Memory B cell (primary cell): ENCODE measurements around the gene CORIN.
"Not testable (repeated sequence)": the region's sequence is repeated elsewhere in the genome, so short reads cannot be mapped to it uniquely, and the experiment has no call there.

Experiments used
- ATAC-seq: fragments of 150-1000 bp; cut with Tn5 transposase; 2 replicates; pipeline ENCODE4 v1.10.0; 2021; ENCODE audit warnings: low read depth, mild to moderate bottlenecking, moderate library complexity
- DNase-seq, 2 donors: peaks; one replicate each; pipeline ENCODE4 v3.0.0; 2022; ENCODE audit warnings: low spot score in 2 of 2
- H3K27ac Mint-ChIP-seq: one replicate; pipeline ENCODE4 v1.8.0; 2022; ENCODE audit warnings: mild to moderate bottlenecking, moderate library complexity, mixed read lengths
- H3K27me3 Mint-ChIP-seq: one replicate; pipeline ENCODE4 v1.8.0; 2022; ENCODE audit warnings: mixed read lengths
- H3K36me3 Mint-ChIP-seq: one replicate; pipeline ENCODE4 v1.8.0; 2022; ENCODE audit warnings: mild to moderate bottlenecking, mixed read lengths
- H3K4me1 Mint-ChIP-seq: one replicate; pipeline ENCODE4 v1.8.0; 2022; ENCODE audit warnings: mixed read lengths
- H3K4me3 Mint-ChIP-seq: one replicate; pipeline ENCODE4 v1.8.0; 2022; ENCODE audit warnings: mild to moderate bottlenecking, moderate library complexity, mixed read lengths
- H3K9me3 Mint-ChIP-seq: one replicate; pipeline ENCODE4 v1.8.0; 2022; ENCODE audit warnings: mixed read lengths

The CORIN gene

DNA sequence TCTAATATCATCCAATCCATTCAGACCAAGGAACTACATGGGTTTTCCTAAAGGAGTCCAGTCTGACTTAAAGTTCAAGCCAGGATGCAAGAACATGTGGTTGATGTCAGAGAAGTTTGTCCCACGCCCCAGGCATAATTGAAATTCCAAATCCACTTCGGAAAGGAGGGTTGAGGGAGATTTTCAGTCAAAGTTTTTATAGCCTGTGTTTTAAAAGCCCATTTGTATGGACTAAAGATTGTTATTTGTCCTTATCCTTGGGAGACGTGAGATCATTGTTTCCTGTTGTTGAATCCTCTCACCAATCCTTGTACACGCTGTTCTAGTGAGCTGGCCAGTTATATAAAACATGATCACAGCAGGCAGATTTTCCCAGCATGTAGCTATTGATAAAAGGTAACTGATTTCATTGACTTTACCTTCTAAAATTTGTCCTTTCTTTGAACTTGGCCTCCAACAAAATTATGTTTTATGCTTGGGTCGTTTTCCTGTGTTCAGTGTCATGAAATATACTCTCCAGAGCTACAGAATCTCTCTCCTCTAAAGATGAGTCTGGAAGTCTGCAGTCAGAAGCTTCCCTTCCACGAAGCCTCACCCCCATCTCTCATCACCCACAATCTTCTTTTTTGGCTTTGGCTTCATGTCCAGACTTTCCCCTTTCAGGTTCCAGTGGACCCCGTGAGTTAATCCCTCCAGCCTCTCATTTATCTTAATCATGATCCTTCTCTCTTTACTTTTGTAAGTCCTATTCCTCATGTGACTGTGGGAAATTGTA lies 259.9 kb downstream of the CORIN start:
- Mint-ChIP-seq H3K36me3 (peaks cover 50% of the 10 kb centered on the region), H3K27me3 (no peaks in the 10 kb centered on the region), H3K27ac (peak overlapping the region; percentile 7), H3K4me3 (no peak overlapping the region), H3K9me3 (no peaks in the 10 kb centered on the region), H3K4me1 (no peaks in the 10 kb centered on the region)
- ATAC-seq = no peak
- DNase-seq = no peak

DNA sequence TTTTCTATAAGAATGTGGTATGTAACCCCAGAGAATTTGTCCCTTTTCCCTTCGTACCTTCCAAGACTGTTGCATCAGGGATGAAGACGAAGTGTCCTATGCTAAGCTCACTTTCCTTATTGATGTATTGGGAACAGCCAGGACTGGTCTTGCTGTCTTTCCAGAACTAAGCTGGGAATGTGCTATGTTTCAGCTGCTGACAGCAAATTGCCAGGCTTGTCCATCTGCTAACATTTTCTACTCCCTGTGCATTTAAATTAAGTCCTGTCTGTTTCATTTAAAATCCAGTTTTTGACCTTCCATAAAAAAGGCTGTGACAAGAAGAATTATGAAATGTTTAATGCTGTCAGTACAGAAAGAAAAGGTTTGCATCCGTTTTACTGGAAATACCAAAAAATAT lies 264.9 kb downstream of the CORIN start:
- Mint-ChIP-seq H3K27me3 (no peaks in the 10 kb centered on the region), H3K4me1 (no peaks in the 10 kb centered on the region), H3K27ac (no peak overlapping the region), H3K9me3 (no peaks in the 10 kb centered on the region), H3K36me3 (peaks cover 41% of the 10 kb centered on the region), H3K4me3 (no peak overlapping the region)
- no peak for DNase-seq
- ATAC-seq = no peak

DNA sequence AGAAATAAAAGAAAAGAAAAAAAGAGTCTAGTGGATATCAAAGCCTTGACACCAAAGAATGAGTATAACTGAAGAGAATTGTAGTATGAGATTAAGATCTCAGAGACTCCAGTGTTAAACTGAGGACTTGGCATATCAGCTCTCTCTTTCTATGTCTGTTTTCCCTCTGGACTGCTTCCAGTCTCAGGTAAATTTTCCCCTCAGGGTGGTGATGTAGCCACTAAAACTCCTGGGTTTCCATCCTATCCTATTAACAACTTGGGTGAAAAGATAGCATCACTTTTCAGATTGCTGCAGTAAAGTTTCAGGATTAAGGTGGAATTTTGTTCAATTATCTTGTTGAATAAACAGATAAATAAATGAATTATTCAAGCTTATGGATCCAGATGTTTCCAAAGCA lies 267.1 kb downstream of the CORIN start:
- H3K27me3 Mint-ChIP-seq = no peaks in the 10 kb centered on the region
- H3K9me3 Mint-ChIP-seq = no peaks in the 10 kb centered on the region
- ATAC-seq = no peak
- no peak overlapping the region for H3K4me3 Mint-ChIP-seq
- H3K4me1 Mint-ChIP-seq = no peaks in the 10 kb centered on the region
- no peak for DNase-seq
- H3K36me3 Mint-ChIP-seq = peaks cover 30% of the 10 kb centered on the region
- no peak overlapping the region for H3K27ac Mint-ChIP-seq

DNA sequence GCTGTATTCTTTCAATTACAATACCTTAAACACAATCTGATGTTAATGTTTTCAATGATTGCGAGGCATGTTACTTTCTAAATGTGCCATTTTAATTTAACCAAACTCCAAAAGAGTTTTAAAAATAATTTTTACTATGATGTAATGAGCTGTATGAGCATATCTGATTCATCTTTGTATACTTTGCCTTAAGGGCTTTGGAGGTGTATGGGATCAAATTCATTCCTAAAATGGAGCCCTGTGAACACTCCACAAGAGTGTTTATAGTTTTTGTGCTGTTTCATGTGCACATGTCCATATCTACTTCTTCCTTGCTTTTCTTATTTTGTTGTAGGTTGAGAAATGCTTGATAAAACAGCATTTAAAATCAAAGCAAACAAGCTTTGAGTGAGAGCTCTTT lies 270.4 kb downstream of the CORIN start:
- peaks cover 23% of the 10 kb centered on the region for H3K36me3 Mint-ChIP-seq
- peaks cover 5% of the 10 kb centered on the region for H3K4me1 Mint-ChIP-seq
- no peak for DNase-seq
- no peaks in the 10 kb centered on the region for H3K9me3 Mint-ChIP-seq
- ATAC-seq = no peak
- no peak overlapping the region for H3K27ac Mint-ChIP-seq
- no peaks in the 10 kb centered on the region for H3K27me3 Mint-ChIP-seq
- no peak overlapping the region for H3K4me3 Mint-ChIP-seq

DNA sequence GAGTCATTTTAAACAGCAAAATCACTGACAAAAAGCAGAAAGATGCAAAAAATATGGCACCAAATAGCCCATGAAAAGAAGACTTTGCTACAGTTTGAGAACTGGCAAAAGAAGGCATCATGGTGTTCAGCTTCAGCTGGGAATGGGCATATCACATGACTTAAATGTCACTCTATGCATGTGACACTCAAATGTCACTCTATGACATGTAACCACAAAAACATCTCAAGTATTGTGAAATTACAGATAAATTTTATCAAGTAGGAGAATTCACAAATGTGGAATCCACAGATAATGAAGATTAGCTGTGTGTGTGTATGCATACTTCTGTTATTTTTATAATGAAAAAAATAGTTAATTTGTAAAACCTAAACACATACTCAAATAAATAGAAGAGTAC lies 270.9 kb downstream of the CORIN start:
- ATAC-seq = no peak
- H3K36me3 Mint-ChIP-seq = peaks cover 21% of the 10 kb centered on the region
- no peaks in the 10 kb centered on the region for H3K27me3 Mint-ChIP-seq

DNA sequence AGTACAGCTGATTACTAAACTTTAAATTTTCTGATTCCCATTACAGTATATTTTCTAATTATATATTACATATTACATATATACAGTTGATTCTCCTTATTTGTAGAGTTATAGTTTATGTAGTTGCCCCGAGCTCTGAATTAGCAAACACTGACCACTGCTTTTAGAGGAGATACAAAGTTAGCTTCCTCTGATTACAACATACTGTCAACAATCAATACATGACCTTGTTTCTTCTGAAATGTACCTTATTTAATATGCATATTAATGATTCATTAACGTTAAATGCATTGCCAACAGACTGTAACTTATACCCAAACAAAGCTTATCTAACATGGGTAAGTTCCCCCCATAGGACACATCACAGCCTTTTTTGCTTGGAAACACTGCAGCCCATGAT lies 271.3 kb downstream of the CORIN start:
- H3K9me3 Mint-ChIP-seq = no peaks in the 10 kb centered on the region
- H3K4me3 Mint-ChIP-seq = no peak overlapping the region
- ATAC-seq (no peak), DNase-seq (no peak)
- no peak overlapping the region for H3K27ac Mint-ChIP-seq
- H3K27me3 Mint-ChIP-seq = no peaks in the 10 kb centered on the region
- peaks cover 5% of the 10 kb centered on the region for H3K4me1 Mint-ChIP-seq
- H3K36me3 Mint-ChIP-seq = peaks cover 19% of the 10 kb centered on the region

More for the DNA sequence above, 270.9 kb downstream of the CORIN start:
- Mint-ChIP-seq H3K27ac (no peak overlapping the region), H3K4me1 (peaks cover 5% of the 10 kb centered on the region), H3K9me3 (no peaks in the 10 kb centered on the region), H3K4me3 (no peak overlapping the region)
- no peak for DNase-seq

DNA sequence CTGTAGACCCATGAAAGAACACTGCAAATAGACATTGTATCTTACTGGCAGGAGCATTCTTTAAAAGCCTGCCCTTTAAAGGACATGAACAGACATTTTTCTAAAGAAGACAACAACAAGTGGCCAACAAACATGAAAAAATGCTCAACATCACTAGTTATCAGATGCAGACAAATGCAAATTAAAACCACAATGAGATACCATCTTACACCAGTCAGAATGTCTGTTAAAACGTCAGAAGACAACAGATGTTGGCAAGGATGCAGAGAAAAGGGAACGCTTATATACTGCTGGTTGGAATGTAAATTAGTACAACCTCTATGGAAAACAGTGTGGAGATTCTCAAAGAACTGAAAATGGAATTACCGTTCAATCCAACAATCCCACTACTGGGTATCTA lies 275.6 kb downstream of the CORIN start:
- Mint-ChIP-seq H3K27ac (no peak overlapping the region), H3K4me1 (peaks cover 7% of the 10 kb centered on the region), H3K9me3 (no peaks in the 10 kb centered on the region), H3K27me3 (no peaks in the 10 kb centered on the region), H3K4me3 (no peak overlapping the region), H3K36me3 (peaks cover 12% of the 10 kb centered on the region)
- DNase-seq (no peak), ATAC-seq (no peak)

DNA sequence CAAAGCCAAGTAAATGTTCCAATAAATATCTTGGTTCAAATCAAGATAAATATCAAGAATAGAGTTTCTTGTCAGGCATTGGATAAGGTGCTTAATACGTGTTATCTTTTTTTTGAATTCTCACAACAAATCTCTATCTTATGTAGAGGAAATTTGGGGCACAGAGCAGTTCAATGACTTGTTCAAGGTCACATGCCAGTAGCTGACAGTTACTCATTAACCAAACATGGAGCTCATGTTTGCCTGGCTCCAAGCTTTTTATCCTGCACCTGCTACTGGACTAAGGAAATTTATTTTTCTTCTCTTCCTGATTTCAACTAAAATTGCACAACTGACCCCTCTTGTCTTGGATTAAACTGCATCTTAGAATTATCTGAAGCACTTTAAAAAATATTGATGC lies 276.5 kb downstream of the CORIN start:
- Mint-ChIP-seq H3K27ac (peak overlapping the region; percentile 67), H3K27me3 (no peaks in the 10 kb centered on the region), H3K4me1 (peaks cover 7% of the 10 kb centered on the region), H3K4me3 (no peak overlapping the region), H3K36me3 (peaks cover 11% of the 10 kb centered on the region), H3K9me3 (no peaks in the 10 kb centered on the region)
- no peak for ATAC-seq
- DNase-seq = no peak

DNA sequence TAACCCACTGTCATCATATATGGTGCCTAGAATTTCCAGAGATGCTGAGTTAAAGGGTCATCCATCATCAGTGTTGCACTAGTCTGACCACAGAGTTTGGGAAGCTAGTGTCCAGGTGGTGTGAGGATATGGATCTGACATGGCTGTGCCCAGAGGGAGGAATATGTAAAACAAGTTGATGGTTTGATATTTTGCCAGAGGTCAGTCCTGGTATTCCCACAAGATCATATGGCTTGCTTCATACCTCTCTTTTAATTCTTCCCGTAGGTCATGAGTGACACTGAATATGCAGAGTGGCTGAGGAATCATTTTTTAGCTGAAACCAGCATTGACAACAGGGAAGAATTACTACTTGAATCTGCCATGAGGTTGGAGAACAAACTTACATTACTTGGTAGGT lies 277.2 kb downstream of the CORIN start:
- DNase-seq = no peak
- Mint-ChIP-seq H3K9me3 (no peaks in the 10 kb centered on the region), H3K4me1 (peaks cover 7% of the 10 kb centered on the region), H3K4me3 (no peak overlapping the region), H3K27ac (peak overlapping the region; percentile 67), H3K27me3 (no peaks in the 10 kb centered on the region), H3K36me3 (peaks cover 11% of the 10 kb centered on the region)
- no peak for ATAC-seq

DNA sequence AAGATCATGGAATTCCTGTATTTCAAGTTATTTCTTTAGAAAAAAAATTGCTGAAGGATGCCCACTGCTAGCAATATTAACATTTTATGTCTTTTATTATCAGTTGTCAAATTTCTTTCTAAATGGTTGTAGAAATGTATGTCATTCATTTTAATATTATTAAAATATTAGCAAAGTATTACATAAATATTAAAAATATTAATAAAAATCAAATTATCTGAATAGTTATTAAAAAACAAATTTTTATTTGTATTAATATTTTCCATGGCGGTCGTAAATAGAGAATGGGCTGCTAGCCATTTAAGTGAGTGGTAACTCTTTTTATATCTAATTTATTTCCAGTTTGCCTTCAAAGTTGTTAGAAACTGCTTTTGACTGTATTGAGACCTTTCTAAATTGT lies 280.6 kb downstream of the CORIN start:
- no peak overlapping the region for H3K4me3 Mint-ChIP-seq
- no peak for ATAC-seq
- H3K9me3 Mint-ChIP-seq = no peaks in the 10 kb centered on the region
- peaks cover 12% of the 10 kb centered on the region for H3K36me3 Mint-ChIP-seq
- DNase-seq = no peak
- H3K4me1 Mint-ChIP-seq = peaks cover 2% of the 10 kb centered on the region
- no peaks in the 10 kb centered on the region for H3K27me3 Mint-ChIP-seq
- no peak overlapping the region for H3K27ac Mint-ChIP-seq

DNA sequence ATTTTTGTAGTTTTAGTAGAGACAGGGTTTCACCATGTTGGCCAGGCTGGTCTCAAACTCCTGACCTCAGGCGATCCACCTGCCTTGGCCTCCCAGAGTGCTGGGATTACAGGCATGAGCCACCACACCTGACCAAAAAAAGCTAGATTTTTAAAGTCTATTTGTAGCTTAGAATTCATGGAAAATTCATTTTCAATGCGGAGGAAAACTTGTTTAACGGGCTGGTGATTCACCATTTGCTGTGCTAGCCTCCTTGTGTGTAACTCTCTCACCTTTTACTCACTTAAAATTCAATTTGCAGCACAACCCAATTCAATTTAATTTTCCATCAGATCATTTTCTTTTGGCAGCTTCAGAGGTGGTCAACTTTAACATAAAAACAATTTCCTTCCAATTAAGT lies 281.9 kb downstream of the CORIN start:
- not testable (repeated sequence) for H3K4me3 Mint-ChIP-seq, H3K9me3 Mint-ChIP-seq, H3K4me1 Mint-ChIP-seq, H3K27me3 Mint-ChIP-seq, ATAC-seq, H3K36me3 Mint-ChIP-seq, DNase-seq
- peak overlapping the region; percentile 20 for H3K27ac Mint-ChIP-seq

DNA sequence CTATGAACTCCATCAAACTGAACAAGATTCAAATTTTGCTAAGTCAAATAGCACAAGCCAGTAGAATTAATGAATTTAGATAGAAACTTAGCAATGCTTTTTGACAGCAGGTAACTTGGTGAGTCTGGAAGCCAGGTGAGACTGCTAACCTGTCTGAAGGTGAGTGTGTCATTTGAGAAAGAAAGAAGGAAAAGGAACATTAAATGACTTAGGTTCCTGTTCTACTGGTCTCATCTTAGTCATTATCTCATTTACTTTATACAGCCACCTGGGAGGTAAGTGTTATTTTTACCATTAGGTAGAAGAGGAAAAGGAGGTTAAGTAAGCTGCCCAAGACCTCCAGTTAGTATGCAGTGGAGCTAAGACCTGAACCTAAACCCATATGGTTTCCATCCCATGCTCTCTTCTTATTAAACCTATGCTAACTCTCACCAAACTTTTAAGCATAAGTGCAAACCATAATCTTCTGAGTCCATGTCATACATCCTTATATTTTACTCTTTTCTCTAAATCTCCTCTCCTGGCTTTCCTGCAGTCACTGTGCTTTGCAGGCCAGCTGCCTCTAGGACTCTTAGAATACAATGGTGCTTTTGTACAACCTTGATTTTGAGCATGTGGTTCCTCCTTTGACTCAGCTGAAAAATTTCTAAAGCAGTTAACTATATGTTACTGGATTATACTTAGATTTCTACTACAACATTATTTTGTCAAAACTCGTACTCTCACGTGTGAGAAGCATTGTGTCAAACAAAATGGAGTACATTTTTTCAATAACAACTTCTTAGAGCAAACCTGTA lies 284.3 kb downstream of the CORIN start:
- DNase-seq (no peak), ATAC-seq (no peak)
- H3K27ac Mint-ChIP-seq = no peak overlapping the region
- peaks cover 2% of the 10 kb centered on the region for H3K4me1 Mint-ChIP-seq
- peaks cover 18% of the 10 kb centered on the region for H3K36me3 Mint-ChIP-seq
- no peaks in the 10 kb centered on the region for H3K9me3 Mint-ChIP-seq
- H3K4me3 Mint-ChIP-seq = no peak overlapping the region
- no peaks in the 10 kb centered on the region for H3K27me3 Mint-ChIP-seq

DNA sequence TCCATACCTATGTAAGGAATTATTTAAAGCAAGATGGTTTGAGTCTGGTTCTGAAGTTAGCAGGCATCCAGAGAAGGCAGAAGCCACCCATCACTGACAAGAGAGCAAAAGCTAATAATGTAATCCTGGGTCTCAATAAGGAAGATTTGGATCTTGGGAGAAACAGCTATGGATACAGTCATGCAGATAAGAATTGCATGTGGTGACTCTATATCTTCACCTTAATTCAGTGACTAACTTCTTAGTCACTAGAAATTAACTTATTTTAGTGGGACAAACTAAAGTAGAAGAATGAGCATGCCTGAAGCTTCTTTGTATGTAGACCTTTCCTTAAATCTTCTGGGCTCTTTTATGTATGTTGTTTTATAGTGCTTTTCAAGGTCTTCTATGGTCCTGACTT lies 286.2 kb downstream of the CORIN start:
- Mint-ChIP-seq H3K36me3 (peaks cover 23% of the 10 kb centered on the region), H3K27me3 (no peaks in the 10 kb centered on the region), H3K4me1 (no peaks in the 10 kb centered on the region), H3K4me3 (no peak overlapping the region), H3K27ac (no peak overlapping the region), H3K9me3 (no peaks in the 10 kb centered on the region)
- ATAC-seq = no peak
- no peak for DNase-seq

DNA sequence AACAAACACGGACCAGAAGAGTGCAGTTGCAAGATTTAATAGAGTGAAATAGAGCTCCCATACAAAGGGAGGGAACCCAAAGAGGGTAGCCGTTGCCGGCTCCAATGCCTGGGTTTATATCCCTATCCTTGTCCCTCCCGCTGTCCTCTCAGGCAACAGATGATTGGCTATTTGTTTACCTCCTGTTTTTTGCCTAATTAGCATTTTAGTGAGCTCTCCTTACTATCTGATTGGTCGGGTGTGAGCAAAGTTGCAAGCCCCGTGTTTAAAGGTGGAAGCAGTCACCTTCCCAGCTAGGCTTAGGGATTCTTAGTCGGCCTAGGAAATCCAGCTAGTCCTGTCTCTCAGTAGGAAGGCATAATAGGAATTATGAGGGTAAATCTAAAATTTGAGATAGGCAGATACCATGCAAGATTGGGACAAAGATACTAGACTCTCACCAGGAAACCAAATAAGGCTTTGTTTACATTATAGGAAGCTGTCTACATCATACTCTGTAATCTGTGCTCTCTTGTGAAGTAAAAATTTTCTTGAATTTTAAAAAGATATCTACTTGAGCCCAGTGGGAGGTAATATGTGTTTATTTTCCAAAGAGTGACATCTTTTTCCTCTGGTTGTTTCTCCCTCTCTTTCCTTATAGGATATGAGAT lies 286.8 kb downstream of the CORIN start:
- no peak overlapping the region for H3K4me3 Mint-ChIP-seq
- no peaks in the 10 kb centered on the region for H3K27me3 Mint-ChIP-seq
- no peaks in the 10 kb centered on the region for H3K4me1 Mint-ChIP-seq
- ATAC-seq = no peak
- no peak overlapping the region for H3K27ac Mint-ChIP-seq
- no peak for DNase-seq
- no peaks in the 10 kb centered on the region for H3K9me3 Mint-ChIP-seq
- H3K36me3 Mint-ChIP-seq = peaks cover 27% of the 10 kb centered on the region
